22Rv1 (cell line): ENCODE data around the gene DOK6.

Experiments
- H3K27ac ChIP-seq: fragments of 450-650 bp; 2 replicates; pipeline ENCODE4 v1.5.1; 2017
- ZFX ChIP-seq: fragments of 450-650 bp; IDR thresholded peaks from 2 replicates; pipeline ENCODE4 v1.6.1; 2017; ENCODE audit warnings: antibody characterized with exemption, borderline replicate concordance
- TF ChIP-seq, protein P1 (sequence below): fragments of 450-650 bp; IDR thresholded peaks from 2 replicates; pipeline ENCODE4 v1.5.1; 2017; ENCODE audit warnings: mild to moderate bottlenecking

The DOK6 gene

DNA sequence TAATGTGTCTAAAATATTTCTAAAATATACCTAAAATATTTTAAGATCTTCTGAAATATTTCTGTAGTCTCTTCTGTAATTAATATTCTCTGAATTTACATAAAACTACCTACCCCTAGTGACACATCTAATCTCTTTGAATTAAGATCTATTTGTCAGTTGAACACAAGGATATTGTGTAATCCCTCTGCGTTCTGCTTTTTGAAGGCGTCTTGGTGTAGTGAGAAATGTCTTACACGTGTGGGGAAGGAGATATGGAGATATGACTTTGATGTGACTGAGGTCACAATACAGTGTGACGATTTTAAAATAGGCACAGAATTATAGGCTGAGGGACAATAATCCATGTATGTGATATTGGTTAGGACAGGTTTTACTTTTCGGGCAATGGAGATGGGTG is 79.8 kb downstream of the DOK6 start:
- no peak overlapping the region for H3K27ac ChIP-seq
- TF ChIP-seq, protein P1, sequence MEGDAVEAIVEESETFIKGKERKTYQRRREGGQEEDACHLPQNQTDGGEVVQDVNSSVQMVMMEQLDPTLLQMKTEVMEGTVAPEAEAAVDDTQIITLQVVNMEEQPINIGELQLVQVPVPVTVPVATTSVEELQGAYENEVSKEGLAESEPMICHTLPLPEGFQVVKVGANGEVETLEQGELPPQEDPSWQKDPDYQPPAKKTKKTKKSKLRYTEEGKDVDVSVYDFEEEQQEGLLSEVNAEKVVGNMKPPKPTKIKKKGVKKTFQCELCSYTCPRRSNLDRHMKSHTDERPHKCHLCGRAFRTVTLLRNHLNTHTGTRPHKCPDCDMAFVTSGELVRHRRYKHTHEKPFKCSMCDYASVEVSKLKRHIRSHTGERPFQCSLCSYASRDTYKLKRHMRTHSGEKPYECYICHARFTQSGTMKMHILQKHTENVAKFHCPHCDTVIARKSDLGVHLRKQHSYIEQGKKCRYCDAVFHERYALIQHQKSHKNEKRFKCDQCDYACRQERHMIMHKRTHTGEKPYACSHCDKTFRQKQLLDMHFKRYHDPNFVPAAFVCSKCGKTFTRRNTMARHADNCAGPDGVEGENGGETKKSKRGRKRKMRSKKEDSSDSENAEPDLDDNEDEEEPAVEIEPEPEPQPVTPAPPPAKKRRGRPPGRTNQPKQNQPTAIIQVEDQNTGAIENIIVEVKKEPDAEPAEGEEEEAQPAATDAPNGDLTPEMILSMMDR: no peak
- no peak for TF ChIP-seq ZFX

DNA sequence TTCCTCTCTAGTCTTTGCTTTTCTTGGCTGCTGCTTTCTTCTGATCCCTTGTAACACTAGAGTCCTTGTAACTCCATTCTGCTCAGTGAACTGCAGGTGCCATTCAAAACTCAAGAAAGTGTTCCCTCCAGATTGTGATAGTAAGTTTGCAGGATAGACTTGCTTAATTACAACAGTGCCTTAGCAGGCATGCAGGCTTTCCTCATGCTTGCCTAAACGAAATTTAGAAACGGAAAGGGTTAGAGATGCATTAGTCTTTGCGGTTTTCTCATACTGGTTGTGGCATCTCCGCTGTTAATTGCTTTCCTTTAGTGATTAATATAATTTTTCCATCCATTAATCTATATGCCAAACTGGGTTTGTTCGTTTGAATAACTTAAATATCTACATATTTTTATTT is 82.9 kb downstream of the DOK6 start:
- H3K27ac ChIP-seq: no peak overlapping the region

DNA sequence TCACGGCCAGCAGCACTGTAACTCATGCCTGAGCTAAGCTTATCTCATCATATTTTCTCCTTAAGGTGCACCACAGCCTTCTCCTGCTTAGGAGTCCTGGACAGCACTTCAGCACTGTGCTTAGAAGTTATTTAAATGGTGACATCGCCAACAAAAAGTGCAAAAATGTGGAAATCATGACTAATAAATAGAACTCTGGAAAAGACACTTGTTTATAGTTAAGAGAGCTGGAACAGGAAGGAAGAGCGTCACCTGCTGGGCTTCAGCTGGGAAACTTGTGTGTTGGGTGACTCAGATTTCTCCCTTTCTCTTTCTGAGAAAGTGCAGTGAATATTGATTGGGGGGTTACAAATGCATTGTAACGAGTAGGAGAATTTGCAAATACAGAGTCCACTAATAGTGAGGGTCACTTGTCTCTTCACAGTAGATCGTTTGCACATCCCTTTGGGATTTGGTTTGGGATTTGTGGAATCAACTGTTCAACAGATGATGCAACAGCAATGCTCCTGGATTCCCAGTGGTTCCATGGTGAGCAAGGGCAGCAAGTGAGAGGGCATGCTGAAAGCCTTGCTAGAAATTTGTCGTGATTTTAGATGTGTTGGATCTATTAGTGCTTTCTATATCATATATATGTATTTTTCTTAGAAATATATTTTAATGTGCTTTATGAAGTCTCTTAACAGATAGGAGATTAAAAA is 84.2 kb downstream of the DOK6 start:
- TF ChIP-seq ZFX: no peak
- TF ChIP-seq, protein P1: no peak
- no peak overlapping the region for H3K27ac ChIP-seq

More for the DNA sequence above, 82.9 kb downstream of the DOK6 start:
- TF ChIP-seq, protein P1: no peak
- no peak for TF ChIP-seq ZFX

DNA sequence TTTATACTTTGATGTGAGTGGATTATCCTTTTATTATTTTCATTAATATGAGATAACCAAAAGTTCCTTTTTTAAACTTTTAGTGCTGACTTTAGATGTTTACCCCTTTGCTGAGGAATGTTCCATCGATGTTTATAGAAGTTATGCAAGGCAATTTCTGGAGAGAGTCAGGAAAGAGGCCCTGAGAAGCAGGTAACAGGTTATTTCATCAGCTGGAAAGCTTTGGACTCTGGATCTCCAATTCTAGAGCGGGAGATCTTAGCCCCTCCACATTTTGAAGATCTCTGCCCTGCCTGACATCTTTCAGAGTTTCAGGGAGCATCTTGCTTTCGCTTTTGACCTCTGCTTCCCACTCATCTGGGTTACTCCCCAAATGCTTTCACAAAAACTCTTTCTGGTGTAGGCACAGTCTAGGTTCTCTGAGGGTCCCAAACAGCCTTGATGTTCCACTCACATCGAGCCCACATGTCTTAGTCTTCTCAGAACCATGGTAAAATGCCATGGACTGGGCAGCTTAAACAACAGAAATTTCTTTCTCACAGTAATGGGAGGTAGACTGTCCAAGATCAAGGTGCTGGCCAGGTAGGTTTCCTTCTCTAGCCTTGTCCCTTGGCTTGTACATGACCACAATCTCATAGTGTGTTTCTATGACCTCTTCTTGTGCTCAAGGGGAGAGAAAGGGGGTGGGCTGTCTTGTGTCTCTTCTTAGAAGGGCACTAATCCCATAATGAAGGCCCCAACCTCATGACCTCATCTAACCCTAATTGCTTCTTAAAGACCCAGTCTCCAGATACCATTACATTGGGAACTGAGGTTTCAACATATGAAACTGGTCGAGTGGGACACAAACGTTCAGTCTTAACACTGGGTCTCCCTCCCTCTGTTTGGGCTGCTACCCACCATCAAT is 87.1 kb downstream of the DOK6 start:
- TF ChIP-seq, protein P1: no peak
- no peak for TF ChIP-seq ZFX
- H3K27ac ChIP-seq: no peak overlapping the region

GRCh38 chr18:69490072-69490471 is 89.4 kb downstream of the DOK6 start:
- TF ChIP-seq, protein P1: no peak
- TF ChIP-seq ZFX: no peak
- H3K27ac ChIP-seq: no peak overlapping the region

DNA sequence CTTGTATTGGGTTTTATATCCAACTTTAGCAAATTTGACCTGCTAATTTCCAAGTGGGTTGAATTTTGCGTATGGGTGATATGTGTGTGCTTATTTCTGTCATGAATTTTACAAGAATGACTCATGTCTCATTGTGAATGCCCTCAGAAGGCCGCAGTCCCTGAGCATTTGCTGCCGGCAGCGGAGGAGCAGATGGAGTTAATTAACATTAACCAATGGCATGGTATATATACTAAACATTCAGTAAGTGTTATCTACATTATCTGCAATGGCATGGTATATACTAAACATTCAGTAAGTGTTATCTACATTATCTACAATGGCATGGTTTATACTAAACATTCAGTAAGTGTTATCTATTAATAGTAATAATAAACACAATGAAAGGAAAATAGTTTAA is 90.1 kb downstream of the DOK6 start:
- TF ChIP-seq, protein P1: no peak
- TF ChIP-seq ZFX: no peak
- no peak overlapping the region for H3K27ac ChIP-seq

GRCh38 chr18:69491576-69491975 is 90.9 kb downstream of the DOK6 start:
- no peak overlapping the region for H3K27ac ChIP-seq
- no peak for TF ChIP-seq ZFX
- TF ChIP-seq, protein P1: no peak
